HG03354 (cell line): ENCODE results near the gene PBXIP1.
A peak's percentile ranks its signal among the peaks of the same experiment; 100 is the strongest.

ENCODE experiments used
- ATAC-seq: cut with Tn5 transposase; IDR thresholded peaks from one replicate; pipeline ENCODE4 v1.9.1; 2021; ENCODE audit warnings: mild to moderate bottlenecking; ENCODE audit not compliant: unreplicated experiment, poor library complexity, severe bottlenecking

Gene PBXIP1, protein sequence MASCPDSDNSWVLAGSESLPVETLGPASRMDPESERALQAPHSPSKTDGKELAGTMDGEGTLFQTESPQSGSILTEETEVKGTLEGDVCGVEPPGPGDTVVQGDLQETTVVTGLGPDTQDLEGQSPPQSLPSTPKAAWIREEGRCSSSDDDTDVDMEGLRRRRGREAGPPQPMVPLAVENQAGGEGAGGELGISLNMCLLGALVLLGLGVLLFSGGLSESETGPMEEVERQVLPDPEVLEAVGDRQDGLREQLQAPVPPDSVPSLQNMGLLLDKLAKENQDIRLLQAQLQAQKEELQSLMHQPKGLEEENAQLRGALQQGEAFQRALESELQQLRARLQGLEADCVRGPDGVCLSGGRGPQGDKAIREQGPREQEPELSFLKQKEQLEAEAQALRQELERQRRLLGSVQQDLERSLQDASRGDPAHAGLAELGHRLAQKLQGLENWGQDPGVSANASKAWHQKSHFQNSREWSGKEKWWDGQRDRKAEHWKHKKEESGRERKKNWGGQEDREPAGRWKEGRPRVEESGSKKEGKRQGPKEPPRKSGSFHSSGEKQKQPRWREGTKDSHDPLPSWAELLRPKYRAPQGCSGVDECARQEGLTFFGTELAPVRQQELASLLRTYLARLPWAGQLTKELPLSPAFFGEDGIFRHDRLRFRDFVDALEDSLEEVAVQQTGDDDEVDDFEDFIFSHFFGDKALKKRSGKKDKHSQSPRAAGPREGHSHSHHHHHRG

DNA sequence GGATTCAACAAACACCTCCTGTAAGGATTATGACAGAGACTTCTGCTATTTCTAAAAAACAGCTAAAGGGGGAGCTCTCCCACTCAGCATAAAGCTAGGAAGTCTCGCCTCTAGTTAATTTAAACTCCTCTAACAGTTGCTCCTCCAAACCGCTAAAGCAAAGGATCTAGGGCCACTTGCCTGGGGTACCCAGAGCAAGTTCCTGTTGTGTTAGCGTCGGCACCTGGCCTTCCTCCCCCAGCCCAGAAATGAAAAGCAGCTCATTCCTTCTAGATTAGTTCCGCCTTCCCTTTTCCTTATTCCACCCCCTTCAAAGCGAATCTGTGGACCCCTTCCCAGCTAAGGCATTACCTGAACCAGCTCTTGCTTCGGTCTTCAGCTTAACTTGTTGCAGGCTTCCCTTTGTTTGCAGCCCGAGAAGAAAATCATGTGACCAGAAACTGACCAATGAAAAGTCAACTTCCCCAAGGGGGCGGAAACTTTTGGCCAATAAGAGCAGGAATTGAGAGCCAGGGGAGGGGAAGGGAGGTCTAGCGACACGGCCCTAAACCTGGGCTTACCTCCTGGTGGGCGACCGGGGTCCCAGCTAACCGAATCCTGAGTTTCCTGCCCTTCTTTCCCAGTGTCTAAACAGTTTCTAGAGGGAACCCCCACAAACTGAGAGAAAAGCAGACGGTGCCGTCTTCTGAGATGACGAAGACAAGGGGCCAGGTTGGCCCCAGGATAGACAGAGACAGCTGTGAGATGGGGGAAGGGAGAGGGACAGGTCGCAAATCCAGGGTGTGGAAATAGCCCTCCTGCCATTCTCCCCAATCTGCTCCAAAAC, at the start of gene PBXIP1:
PBXIP1 (minus strand) TSS at position 382 of the 826 bp plus-strand sequence. CDS start 2,378 bp downstream, outside the sequence.
- peak; percentile 64 for ATAC-seq

DNA sequence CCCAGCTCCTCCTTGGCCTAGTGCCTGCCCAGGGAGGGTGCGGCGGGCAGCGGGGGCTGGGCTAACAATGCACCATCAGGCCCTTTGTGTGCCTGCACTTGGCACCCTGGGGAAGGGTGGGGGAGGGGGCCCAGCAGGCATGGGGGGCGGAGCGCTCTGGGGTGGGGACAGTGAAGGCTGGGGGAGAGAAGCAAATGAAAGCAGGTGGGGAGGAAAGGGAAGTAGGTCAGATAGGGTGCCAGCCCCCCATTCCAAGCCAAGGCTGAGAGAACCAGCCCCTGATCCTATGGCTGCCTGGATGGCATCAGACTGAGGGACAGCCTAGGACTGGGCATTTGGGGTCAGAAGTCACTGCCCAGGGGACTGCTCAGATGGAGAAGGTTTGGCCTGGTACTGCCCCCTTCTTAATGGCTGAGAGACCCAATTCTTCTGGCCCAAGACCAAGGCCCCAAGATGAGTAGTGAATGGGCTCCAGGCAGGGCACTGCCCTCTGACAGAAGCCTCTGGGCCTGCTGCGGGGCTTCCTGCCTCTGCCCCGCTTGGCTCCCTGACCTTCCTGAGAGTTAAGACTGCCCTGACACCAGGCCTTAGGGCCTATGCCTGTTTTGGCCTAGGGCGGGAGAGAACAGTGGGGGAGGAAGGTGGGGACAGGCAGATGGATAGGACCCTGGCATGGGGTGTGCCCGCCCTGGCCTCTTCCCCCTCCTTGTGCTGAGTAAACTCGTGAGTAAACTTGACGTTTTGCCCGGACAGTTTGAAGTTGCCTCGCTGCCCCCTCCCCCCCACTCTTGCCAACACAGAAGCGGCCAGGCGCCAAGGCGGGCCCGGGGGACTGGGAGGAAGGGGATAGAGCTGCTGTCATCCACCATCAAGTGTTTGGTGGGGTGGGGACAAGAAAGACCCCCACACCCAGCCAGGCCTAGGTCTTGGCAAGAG, 49.4 kb upstream of the PBXIP1 start:
- ATAC-seq = no peak

DNA sequence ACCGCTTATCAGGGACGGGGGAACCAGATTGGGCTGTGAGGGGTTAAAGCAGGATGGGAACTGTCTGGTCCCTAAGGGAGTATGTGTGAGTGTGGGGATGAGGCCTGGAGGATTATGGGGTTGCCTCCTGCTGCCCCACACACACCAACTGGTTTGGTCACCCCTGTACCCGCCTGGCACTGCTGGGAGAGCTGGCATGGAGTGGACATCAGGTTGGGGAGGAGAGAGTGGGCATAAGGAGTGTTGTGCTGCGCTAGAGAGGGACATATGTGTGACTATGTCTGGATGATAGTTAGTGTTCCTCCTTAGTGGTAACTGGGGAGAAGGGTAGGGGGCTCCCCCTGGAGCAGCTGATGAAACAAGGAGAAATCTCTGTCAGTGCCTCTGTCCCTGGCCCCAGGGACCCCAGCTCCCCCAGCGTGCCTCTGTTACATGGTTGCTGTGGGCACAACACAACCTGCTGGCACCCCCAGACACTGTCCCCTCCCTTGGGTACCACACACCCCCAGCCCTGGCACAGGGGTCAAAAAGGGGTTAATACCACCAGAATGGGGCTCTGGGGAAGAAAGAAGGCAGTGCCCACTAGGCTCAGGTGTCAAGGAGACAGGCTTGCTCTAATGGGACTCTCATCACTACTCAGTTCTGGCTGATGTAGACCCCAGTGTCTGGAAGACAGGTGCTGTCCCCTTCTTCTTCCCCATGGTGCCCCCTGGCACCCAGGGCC, 48.6 kb upstream of the PBXIP1 start:
- no peak for ATAC-seq

DNA sequence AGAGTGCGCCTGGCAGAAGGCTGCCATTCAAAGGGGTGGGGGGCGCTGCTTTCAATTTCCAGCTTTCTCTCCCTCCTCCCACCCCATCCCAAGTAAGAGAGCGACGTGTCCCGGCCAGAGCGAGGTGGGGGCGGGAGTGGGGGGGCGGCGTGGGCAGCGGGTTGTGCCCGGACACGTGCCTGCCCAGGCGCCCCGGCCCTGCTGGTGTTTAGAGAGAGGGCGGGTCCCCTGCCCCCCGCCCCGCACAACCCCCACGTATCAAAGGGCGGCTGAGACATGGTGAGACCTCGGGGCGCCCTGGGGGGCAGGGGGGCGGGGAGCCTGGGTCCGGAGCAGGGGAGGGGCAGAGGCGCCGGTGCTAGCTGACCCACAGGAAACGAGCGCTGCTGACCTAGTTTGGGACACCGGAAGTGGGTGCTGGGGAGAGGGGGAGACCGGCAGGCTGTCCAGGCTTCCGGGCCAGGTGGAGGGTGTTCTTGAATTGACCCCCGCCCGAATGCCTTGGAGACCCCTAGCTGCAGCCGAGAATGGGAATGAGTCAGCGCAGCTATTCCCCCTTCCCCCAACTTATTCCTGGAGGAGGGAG, 48.0 kb upstream of the PBXIP1 start:
- ATAC-seq = no peak

DNA sequence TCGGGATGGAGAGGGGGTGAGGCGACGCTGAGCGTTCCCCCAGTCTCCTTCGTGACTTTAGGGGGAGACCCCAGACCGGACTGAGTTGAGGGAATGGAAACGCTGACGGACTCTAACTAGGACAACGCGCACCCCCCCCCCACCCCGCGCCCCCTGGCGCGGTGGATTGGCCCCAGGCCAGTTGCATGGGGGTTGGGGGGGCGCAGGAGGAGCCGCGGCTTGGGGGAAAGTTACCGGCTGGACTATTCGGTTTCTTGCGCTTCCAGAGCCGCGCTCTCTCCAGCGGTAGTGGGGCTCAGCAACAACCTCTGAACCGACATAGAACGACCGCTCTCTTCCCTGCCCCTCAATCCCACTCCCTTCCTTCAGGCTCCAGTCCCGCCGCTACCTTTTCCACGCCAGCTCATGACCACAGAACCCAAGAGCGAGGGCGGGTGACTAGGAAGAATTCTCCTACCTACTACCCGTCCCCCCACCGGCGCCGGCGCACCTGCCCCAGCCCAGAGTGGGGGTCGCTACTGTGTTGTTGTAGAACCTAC, 47.4 kb upstream of the PBXIP1 start:
- no peak for ATAC-seq

DNA sequence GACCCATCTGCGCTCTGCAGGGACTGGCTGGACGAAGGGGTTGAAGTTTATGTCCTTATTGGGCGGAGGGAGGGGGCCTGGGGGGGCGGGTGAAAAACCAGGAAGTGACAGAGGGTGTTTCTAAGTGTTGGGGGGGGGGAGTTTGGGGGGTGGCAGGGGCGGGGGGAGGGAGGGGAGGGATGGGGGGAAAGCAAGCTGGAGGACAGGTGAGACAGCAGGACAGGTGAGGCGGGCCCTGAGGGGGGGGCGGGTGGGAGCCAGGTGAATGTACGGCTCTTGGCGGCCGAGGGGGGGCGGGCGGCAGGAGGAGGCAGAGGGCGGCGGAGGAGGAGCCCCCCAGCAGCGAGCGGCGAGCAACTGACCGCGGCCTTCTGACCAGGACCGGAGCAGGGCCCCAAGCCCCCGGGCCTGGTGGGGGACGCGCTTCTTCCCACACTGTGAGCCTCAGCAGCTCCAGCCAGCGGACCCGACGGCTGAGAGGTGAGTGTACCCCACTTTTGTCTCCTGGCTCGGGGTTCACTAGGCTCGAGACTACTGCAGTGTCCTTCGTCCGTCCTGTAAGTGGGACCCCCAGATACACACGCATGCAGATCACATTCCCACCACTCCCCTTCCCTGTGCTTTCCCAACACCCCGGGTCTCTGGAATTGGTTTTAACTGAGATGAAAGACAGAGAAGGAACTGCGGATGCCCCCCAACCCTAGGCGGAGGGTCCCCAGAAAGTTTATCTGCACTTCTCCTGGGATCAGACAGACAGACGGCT, 46.7 kb upstream of the PBXIP1 start, which contains the start of gene ZBTB7B:
ZBTB7B (plus strand) TSS at position 339 of the 763 bp plus-strand sequence. CDS start 11,859 bp downstream, outside the sequence.
- no peak for ATAC-seq

DNA sequence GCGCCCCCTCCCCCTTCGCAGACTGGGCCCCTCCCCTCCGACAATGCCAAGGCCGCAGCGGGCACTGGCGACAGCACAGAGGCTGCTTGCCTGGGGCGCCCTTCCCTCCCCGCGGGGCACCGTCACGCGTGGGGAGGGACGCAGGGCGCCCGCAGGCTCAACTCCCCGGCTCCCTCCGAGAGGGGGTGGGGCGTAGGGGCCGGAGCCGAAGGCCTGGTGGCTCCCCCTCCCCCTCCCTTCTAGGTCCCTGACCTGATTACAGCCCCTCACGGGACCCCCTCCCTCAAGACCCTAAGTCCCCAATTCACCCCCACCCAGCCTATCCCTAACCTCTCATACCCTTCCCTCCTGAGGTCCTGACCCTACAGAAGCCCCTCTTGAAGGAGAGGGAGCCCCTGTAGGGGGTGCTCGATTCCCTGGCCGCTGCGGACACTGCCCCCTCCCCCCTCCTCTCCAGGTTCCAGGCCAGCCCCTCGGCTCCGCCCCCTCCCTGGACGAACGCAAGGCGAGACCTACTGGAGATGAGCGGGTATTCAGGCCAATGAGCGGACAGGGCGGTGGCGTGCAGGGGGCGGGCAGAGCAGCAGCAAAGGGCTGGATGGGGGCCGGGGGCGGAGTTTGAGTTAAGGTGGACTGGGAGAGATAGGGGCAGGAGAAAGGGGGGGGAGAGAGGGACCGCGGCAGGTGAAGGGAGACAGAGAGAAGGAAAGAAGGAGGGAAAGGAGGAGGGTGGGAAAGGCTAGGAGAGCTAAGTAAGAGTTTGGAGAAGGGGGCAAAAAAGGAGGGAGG, 46.0 kb upstream of the PBXIP1 start:
- peak; percentile 65 for ATAC-seq

DNA sequence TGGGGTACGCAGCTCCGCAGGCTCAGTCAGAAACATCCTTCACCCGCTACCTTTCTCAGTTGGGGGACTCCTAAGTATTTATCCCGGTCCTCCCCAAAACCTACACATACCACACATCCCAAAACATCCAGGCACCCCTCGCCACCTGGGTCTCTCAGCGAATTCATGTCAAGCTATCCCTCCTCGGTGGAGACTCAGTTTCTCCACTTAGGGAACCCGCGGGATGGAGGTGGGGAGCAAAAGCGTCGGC, 45.5 kb upstream of the PBXIP1 start:
- no peak for ATAC-seq

DNA sequence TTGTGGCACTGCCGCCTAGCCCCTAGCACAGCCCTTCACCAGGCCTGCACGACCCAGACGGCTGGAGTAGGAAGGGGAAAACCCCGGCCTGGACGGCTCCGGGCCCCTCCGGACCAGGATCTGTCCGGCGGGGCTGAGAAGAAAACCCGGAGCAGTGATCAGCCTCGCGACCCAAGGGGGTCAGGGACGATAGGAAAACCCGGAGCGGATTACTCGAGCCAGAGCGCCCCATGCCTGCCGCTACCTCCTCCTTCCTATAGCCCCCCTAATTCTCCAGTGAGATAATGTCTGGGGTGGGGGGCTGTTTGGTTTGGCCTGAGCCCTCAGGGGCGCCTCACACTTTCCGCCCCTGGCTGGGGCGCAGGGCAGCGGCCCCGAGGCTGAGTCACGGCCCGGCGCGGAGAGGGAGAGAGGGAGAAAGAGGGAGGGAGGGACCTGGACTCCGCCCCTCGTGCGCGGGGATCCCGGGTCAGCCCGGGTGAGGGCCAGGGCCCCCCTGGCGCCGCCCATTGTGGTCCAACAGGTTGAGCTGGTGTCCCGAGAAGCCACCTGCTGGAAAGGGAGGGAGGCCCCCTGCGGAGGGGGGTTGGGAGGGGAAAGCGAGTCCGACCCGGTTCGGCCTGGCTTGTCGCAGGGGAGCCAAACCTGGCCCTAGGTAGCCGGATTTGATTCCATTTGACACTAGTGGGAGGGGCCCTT, 45.0 kb upstream of the PBXIP1 start:
- ATAC-seq = peak; percentile 44

DNA sequence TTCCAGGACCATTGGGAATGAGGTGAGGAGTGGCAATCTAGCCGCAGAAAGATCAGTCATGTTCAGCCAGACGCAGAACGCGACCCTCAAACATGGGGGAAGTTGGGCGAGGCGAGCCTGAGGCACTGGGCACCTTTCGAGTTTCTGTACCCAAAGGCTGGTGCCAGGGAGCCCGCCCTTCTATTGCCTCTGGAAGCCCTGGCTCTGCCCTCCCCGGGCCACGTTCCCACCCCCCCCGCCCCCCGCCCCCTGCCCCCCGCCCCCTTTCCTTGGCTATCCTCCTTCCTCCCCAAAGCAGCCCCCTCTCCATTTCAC, 44.5 kb upstream of the PBXIP1 start:
- no peak for ATAC-seq

DNA sequence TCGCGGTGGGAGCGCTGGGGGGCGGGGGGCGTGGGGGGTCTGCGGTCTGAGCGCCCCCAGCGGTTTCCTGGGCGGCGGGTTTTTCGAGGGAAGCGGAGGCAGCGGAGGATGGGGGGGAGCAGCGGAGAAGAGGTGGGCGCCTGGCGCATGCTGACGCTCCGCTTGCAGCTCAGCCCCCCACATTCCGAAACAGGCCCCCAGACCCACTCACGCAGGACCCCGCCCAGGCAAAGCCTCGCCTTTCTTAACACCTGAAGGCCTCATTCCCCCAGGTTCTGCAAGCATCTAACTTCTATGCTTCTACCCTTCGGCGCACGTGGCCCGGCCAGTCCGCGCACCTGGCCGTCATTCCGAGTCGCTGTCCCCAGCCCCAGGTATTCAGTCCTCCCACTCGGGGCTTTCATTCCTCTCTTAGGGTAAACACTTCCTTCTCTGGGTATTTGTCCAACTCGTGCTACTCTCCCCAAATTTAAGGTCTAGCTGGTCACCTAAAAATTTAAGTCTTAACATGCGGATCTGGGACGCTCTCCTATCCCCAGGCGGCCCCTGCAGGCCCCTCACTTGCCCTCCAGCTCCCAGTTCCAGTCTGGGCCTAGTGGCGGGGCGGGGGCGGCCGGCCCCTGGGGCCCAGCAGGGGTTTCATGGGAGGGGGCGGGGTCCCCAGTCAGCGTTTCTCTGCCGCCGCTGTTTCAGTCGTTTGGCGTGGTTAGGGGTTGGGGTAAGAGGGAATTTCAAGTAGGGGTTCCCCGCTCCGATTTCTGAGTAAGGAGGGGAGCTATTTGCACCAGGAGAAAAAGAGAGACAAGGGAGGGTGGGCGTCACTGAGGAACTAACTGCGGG, 43.9 kb upstream of the PBXIP1 start:
- ATAC-seq = no peak

DNA sequence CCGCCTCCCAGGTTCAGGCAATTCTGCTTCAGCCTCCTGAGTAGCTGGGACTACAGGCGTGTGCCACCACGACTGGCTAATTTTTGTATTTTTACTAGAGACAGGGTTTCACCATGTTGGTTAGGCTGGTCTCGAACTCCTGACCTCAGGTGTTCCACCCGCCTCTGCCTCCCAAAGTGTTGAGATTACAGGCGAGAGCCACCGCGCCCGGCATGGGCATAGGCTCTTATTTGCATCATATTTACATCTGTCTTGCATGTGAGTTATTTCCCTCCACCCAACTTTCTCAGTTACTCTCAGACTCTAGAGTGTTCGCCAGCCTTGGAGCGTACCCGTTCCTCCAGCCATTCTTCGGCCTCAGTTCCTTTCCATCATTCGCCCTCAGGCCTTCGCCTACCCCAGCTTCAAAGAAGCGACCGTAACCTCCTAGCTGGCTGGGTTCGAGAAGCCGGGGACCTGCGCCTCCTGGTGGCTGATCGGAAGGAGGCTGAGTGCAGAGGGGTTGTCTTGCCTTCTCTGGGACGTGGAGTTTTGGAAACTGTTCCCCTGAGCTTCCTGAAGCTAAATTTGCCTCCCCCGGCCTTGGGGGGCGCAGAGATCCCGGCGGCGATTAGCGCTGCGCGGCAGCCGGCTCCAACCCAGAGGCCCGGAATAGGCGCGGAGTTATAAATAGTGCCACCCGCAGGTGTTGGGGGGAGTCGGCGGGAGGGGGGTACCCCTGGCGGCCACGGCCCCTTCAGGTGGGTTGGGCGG, 43.1 kb upstream of the PBXIP1 start:
- no peak for ATAC-seq

DNA sequence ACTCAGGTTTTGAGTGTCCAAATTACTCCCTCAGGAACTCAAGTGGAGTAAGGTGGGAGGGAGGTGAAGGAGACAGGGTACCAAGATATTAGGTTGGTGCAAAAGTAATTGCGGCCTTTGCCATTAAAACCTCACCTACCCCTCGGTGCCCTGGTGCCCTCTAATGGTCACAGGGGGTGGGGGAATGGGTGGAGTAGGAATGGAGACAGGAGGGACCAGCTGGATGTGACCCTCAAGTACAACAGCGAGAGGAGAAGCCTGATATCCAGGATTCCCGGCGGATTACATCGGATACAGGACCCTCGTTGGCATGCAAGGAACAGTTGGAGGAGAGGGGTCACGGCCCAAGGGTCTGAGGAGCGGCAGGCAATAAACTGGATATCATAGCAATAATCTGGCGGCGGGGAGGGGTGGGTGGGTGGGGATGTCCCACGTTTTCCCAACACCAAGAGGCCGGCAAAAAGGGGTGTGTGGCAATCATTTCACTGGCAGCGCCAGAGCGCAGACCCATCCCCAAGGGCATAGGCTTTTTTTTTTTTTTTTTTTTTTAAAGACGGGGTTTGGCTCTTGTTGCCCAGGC, 42.4 kb upstream of the PBXIP1 start:
- no peak for ATAC-seq

DNA sequence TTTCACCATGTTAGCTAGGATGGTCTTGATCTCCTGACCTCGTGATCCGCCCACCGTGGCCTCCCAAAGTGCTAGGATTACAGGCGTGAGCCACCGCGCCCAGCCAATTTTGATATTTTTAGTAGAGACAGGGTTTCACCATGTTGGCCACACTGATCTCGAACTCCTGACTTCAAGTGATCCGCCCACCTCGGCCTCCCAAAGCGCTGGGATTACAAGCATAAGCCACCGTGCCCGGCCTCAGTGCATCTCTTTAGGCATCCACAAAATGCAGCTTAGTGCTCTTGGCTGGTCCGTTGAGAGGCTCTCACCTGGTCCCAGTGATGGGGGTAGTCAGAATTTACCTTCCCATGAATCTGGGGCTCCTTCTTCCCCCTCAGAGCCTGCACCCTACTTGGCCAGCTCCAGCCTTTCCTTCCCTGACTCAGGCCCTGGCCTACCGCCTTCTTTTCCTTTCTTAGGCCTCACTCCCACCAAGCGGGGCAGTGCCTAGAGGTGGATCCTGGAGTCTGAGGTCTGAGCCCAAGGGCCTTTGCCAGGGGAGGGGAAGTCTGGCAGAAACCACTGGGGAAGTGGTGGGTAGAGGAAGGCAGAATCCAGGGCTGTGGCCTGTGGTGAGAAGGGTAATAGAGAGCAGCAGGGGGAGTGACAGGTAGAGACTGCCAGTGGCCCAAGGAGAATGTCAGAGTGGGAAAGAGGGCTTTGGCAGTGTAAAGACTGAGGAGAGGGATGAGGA, 41.2 kb upstream of the PBXIP1 start:
- ATAC-seq = no peak
